KOPT-K1 (cell line): ENCODE data around the gene SPP2.

Source experiments
- H3K27ac ChIP-seq: fragments of 200-600 bp; sonication (generic); 2 replicates; pipeline ENCODE4 v1.5.1; 2016; ENCODE audit warnings: antibody characterized with exemption, mild to moderate bottlenecking, low read depth, low read length; ENCODE audit not compliant: poor library complexity, severe bottlenecking
- H3K36me3 ChIP-seq: fragments of 200-600 bp; sonication (generic); 2 replicates; pipeline ENCODE4 v1.5.1; 2017; ENCODE audit warnings: antibody characterized with exemption, mild to moderate bottlenecking, low read length, moderate library complexity; ENCODE audit not compliant: insufficient read depth
- H3K9me3 ChIP-seq: fragments of 200-600 bp; sonication (generic); 2 replicates; pipeline ENCODE4 v1.5.1; 2017; ENCODE audit warnings: antibody characterized with exemption, low read length, mild to moderate bottlenecking; ENCODE audit not compliant: insufficient read depth, poor library complexity, severe bottlenecking

The SPP2 gene

GRCh38 chr2:234066587-234066986 lies 16.1 kb downstream of the SPP2 start:
- Histone ChIP-seq H3K27ac (no peak overlapping the region), H3K9me3 (peaks cover 21% of the 10 kb centered on the region), H3K36me3 (no peaks in the 10 kb centered on the region)

GRCh38 chr2:234071664-234072063 lies 21.2 kb downstream of the SPP2 start:
- Histone ChIP-seq H3K9me3 (peaks cover 21% of the 10 kb centered on the region), H3K36me3 (no peaks in the 10 kb centered on the region), H3K27ac (no peak overlapping the region)

GRCh38 chr2:234072454-234072853 lies 22.0 kb downstream of the SPP2 start:
- Histone ChIP-seq H3K9me3 (peaks cover 21% of the 10 kb centered on the region), H3K27ac (no peak overlapping the region), H3K36me3 (no peaks in the 10 kb centered on the region)

- no peaks in the 10 kb centered on the region for H3K36me3 ChIP-seq
- peaks cover 3% of the 10 kb centered on the region for H3K9me3 ChIP-seq
- H3K27ac ChIP-seq: no peak overlapping the region
Observed at GRCh38 chr2:234074751-234075517, 24.4 kb downstream of the SPP2 start.

- no peak overlapping the region for H3K27ac ChIP-seq
- H3K9me3 ChIP-seq: no peaks in the 10 kb centered on the region
- no peaks in the 10 kb centered on the region for H3K36me3 ChIP-seq
Observed at GRCh38 chr2:234075518-234075915, 25.0 kb downstream of the SPP2 start.

- H3K27ac ChIP-seq: no peak overlapping the region
Observed at GRCh38 chr2:234075947-234076346, 25.4 kb downstream of the SPP2 start.

GRCh38 chr2:234076451-234076850 lies 25.9 kb downstream of the SPP2 start:
- H3K36me3 ChIP-seq: no peaks in the 10 kb centered on the region
- H3K27ac ChIP-seq: no peak overlapping the region
- no peaks in the 10 kb centered on the region for H3K9me3 ChIP-seq

More at GRCh38 chr2:234075947-234076346, 25.4 kb downstream of the SPP2 start:
- Histone ChIP-seq H3K9me3 (no peaks in the 10 kb centered on the region), H3K36me3 (no peaks in the 10 kb centered on the region)

GRCh38 chr2:234078129-234078528 lies 27.6 kb downstream of the SPP2 start:
- H3K27ac ChIP-seq: no peak overlapping the region
- no peaks in the 10 kb centered on the region for H3K9me3 ChIP-seq
- no peaks in the 10 kb centered on the region for H3K36me3 ChIP-seq

- H3K9me3 ChIP-seq: peaks cover 6% of the 10 kb centered on the region
- no peaks in the 10 kb centered on the region for H3K36me3 ChIP-seq
- H3K27ac ChIP-seq: no peak overlapping the region
Observed at GRCh38 chr2:234081970-234082822, 31.7 kb downstream of the SPP2 start.

GRCh38 chr2:234083572-234084348 lies 33.3 kb downstream of the SPP2 start:
- no peaks in the 10 kb centered on the region for H3K36me3 ChIP-seq
- no peak overlapping the region for H3K27ac ChIP-seq
- H3K9me3 ChIP-seq: peaks cover 20% of the 10 kb centered on the region

GRCh38 chr2:234091432-234091879 lies 41.0 kb downstream of the SPP2 start:
- Histone ChIP-seq H3K36me3 (no peaks in the 10 kb centered on the region), H3K27ac (no peak overlapping the region), H3K9me3 (peaks cover 21% of the 10 kb centered on the region)

GRCh38 chr2:234091883-234092282 lies 41.4 kb downstream of the SPP2 start:
- Histone ChIP-seq H3K27ac (no peak overlapping the region), H3K9me3 (peaks cover 18% of the 10 kb centered on the region), H3K36me3 (no peaks in the 10 kb centered on the region)

GRCh38 chr2:234092344-234092743 lies 41.8 kb downstream of the SPP2 start:
- H3K9me3 ChIP-seq: peaks cover 13% of the 10 kb centered on the region
- H3K36me3 ChIP-seq: no peaks in the 10 kb centered on the region
- no peak overlapping the region for H3K27ac ChIP-seq

- Histone ChIP-seq H3K36me3 (no peaks in the 10 kb centered on the region), H3K27ac (no peak overlapping the region), H3K9me3 (no peaks in the 10 kb centered on the region)
Observed at GRCh38 chr2:234095301-234095700, 44.8 kb downstream of the SPP2 start.

- Histone ChIP-seq H3K9me3 (no peaks in the 10 kb centered on the region), H3K27ac (no peak overlapping the region), H3K36me3 (no peaks in the 10 kb centered on the region)
Observed at GRCh38 chr2:234096164-234096563, 45.7 kb downstream of the SPP2 start.
